Upper lobe of left lung (tissue), 6 donors: ENCODE data around the gene EBF4. TPM values are rescaled to one million over a fixed set of nuclear protein-coding genes. Genes with fewer than 3 reads are reported as not detected.
A peak's percentile ranks its signal among the peaks of the same experiment; 100 is the strongest.
"Not testable (repeated sequence)": the region's sequence is repeated elsewhere in the genome, so short reads cannot be mapped to it uniquely, and the experiment has no call there.

Source experiments
- ATAC-seq, 2 donors: fragments of 200-7000 bp; cut with Tn5 transposase; one replicate each; pipeline ENCODE4 v1.9.1; 2022; ENCODE audit warnings: mild to moderate bottlenecking in 2 of 2, moderate library complexity in 2 of 2; ENCODE audit not compliant: low FRiP score in 2 of 2
- DNase-seq, 2 donors: peaks; one replicate each; pipeline ENCODE4 v3.0.0-alpha.2; 2019 to 2020
- H3K27ac ChIP-seq, 4 donors: fragments of 200-600 bp; sonication (generic); one replicate each; pipeline ENCODE4 v1.5.1; 2016 to 2019
- H3K27me3 ChIP-seq, 4 donors: fragments of 200-600 bp; sonication (generic); one replicate each; pipeline ENCODE4 v1.5.1; 2017 to 2019
- H3K36me3 ChIP-seq, 4 donors: fragments of 200-600 bp; sonication (generic); one replicate each; pipeline ENCODE4 v1.5.1; 2016 to 2019
- H3K4me1 ChIP-seq, 4 donors: fragments of 200-600 bp; sonication (generic); one replicate each; pipeline ENCODE4 v1.5.1; 2018 to 2019
- H3K4me3 ChIP-seq, 4 donors: fragments of 200-600 bp; sonication (generic); one replicate each; pipeline ENCODE4 v1.5.1; 2017 to 2019; ENCODE audit warnings: mild to moderate bottlenecking in 2 of 4, moderate library complexity in 1 of 4
- H3K9me3 ChIP-seq, 4 donors: fragments of 200-600 bp; sonication (generic); one replicate each; pipeline ENCODE4 v1.5.1; 2018 to 2019
- EP300 ChIP-seq, 4 donors: sonication (generic); formaldehyde crosslinking; IDR thresholded peaks; one replicate each; pipeline ENCODE4 v1.5.1; 2017; ENCODE audit warnings: antibody characterized with exemption in 4 of 4, control low read depth in 2 of 4
- POLR2A ChIP-seq, 4 donors: fragments of 450-650 bp; IDR thresholded peaks; one replicate each; pipeline ENCODE4 v1.5.1; 2016 to 2017; ENCODE audit warnings: antibody characterized with exemption in 4 of 4, mild to moderate bottlenecking in 2 of 4
- POLR2AphosphoS5 ChIP-seq, 2 donors: sonication (generic); formaldehyde crosslinking; IDR thresholded peaks; one replicate each; pipeline ENCODE4 v1.5.1; 2017; ENCODE audit warnings: antibody characterized with exemption in 2 of 2
- WGBS, 2 donors: methylation state at CpG; one replicate each; pipeline ENCODE4 v1.1.5; 2017 to 2018; 5-methylcytosine and 5-hydroxymethylcytosine counted together
- total RNA-seq, 6 donors: library from RNA; depleted of rRNA in 4 of 6; stranded (reverse); fragments of >200 nt in 4 of 6; gene quantifications; one replicate each; pipeline versions ENCODE4 v1.1.0 to v1.2.1, GENCODE V29; 2016 to 2021
- TF ChIP-seq, protein P1 (sequence below), 6 experiments: fragments of 450-650 bp in 4 of 6; fragments of 200-600 bp in 2 of 6; sonication (generic) in 2 of 6; IDR thresholded peaks; one replicate each; pipeline ENCODE4 v1.5.1; 2016 to 2019; ENCODE audit warnings: antibody characterized with exemption in 6 of 6
- donor health status: DM: no; HTN: no; CAD: no; lungs with moderate emphysema.
- donor health status: DM: no; HTN: yes; CAD: no; lungs with severe emphysema.

EBF4 gene
- total RNA-seq, 6 donors from 2014 or later, result 7.8 to 23.7 (median 12.9) TPM

DNA sequence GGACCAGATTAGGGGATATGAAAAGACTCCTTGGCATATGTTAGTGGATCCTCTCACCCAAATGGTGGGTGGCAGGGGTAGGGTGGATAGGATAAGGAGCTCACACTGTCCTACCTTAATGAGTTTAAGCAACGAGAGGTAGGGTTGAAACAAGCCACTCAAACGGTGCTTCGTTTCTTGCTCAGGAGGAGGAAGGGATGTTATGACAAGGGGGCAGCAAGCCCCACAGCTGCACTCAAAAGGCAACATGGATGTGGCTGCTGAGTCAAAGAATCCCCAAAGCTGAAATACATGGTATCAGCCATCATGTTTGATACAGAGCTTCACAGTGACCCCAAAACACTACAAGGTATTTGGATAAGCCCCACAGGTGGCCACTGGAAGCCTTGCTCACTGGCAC lies 20.1 kb upstream of the EBF4 start:
- Histone ChIP-seq H3K27me3 (no peaks in the 10 kb centered on the region), H3K4me3 (no peak overlapping the region), H3K9me3 (no peaks in the 10 kb centered on the region), H3K36me3 (no peaks in the 10 kb centered on the region), H3K27ac (no peak overlapping the region), H3K4me1 (no peaks in the 10 kb centered on the region)
- TF ChIP-seq POLR2AphosphoS5 (IDR thresholded peaks at IDR 0.05) (no peak), EP300 (IDR thresholded peaks at IDR 0.05) (no peak), POLR2A (IDR thresholded peaks at IDR 0.05) (no peak)
- TF ChIP-seq, protein P1, sequence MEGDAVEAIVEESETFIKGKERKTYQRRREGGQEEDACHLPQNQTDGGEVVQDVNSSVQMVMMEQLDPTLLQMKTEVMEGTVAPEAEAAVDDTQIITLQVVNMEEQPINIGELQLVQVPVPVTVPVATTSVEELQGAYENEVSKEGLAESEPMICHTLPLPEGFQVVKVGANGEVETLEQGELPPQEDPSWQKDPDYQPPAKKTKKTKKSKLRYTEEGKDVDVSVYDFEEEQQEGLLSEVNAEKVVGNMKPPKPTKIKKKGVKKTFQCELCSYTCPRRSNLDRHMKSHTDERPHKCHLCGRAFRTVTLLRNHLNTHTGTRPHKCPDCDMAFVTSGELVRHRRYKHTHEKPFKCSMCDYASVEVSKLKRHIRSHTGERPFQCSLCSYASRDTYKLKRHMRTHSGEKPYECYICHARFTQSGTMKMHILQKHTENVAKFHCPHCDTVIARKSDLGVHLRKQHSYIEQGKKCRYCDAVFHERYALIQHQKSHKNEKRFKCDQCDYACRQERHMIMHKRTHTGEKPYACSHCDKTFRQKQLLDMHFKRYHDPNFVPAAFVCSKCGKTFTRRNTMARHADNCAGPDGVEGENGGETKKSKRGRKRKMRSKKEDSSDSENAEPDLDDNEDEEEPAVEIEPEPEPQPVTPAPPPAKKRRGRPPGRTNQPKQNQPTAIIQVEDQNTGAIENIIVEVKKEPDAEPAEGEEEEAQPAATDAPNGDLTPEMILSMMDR (IDR thresholded peaks at IDR 0.05), result no peak
- no peak for DNase-seq
- WGBS, 2 donors, result 57 to 77% methylated on average over 3 of the region's 3 CpGs
- ATAC-seq, result no peak

DNA sequence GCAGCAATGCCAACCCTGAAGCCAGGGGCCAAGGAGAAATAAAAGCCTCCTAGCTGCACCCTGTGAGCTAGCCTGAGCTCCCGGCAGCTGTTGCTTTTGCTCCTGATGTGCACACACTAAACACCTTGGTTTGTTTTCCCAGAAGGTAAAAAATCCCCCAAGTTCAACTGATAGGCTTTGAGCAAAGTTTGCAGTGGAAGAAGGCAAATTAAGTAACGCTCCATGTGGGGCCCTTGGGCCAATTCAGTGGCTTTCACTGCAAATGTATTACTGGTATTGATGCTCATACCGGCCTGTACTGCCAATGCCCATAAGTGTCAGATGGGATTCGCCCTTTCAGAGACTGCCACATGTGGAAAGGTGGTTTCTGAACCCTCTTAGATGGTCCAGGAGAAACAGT lies 19.1 kb upstream of the EBF4 start:
- DNase-seq, result no peak
- no peaks in the 10 kb centered on the region for H3K27me3 ChIP-seq
- no peak for ATAC-seq
- TF ChIP-seq, protein P1 (IDR thresholded peaks at IDR 0.05), result no peak
- TF ChIP-seq EP300 (IDR thresholded peaks at IDR 0.05), result no peak
- no peak for TF ChIP-seq POLR2A (IDR thresholded peaks at IDR 0.05)
- TF ChIP-seq POLR2AphosphoS5 (IDR thresholded peaks at IDR 0.05), result no peak
- no peak overlapping the region for H3K27ac ChIP-seq
- H3K4me3 ChIP-seq, result no peak overlapping the region
- 85 to 92% methylated on average over 4 of the region's 4 CpGs for WGBS, 2 donors
- H3K9me3 ChIP-seq, result no peaks in the 10 kb centered on the region
- no peaks in the 10 kb centered on the region for H3K4me1 ChIP-seq
- H3K36me3 ChIP-seq, result no peaks in the 10 kb centered on the region

DNA sequence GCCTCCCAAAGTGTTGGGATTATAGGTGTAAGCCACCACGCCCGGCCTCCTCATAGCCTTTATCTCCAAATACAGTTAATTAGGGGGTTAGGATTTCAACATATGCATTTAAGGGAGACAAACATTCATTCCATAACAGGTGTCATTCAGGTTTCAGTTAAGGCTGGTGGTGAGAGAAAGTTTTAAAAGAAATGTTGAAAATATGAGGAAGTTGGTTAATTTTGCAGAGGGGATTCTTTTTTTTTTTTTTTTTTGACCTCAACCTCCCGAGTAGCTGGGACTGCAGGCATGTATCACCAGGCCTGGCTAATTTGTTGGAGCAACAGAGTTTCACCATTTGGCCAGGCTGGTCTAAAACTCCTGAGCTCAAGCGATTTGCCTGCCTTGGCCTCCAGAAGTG lies 12.5 kb upstream of the EBF4 start:
- Histone ChIP-seq H3K27ac (no peak overlapping the region), H3K4me1 (no peaks in the 10 kb centered on the region), H3K9me3 (no peaks in the 10 kb centered on the region), H3K27me3 (no peaks in the 10 kb centered on the region), H3K4me3 (no peak overlapping the region), H3K36me3 (no peaks in the 10 kb centered on the region)
- no peak for ATAC-seq
- DNase-seq, result no peak
- 72 to 79% methylated on average over 4 of the region's 4 CpGs for WGBS, 2 donors
- TF ChIP-seq EP300 (IDR thresholded peaks at IDR 0.05) (no peak), POLR2A (IDR thresholded peaks at IDR 0.05) (no peak), POLR2AphosphoS5 (IDR thresholded peaks at IDR 0.05) (no peak)
- TF ChIP-seq, protein P1 (IDR thresholded peaks at IDR 0.05), result no peak

DNA sequence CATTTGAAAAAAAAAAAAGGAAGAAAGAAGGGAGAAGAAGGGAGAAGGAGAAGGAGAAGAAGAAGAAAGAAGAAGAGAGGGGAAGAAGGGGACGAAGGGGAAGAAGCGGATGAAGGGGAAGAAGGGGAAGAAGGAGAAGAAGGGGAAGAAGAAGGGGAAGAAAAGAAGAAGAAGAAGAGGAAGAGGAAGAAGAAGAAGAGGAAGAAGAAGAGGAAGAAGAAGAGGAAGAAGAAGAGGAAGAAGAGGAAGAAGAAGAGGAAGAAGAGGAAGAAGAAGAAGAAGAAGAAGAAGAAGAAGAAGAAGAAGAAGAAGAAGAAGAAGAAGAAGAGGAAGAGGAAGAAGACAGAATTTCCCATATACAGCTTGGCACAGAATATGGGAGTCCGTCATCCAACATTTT lies 10.5 kb upstream of the EBF4 start:
- 67 to 75% methylated on average over 3 of the region's 3 CpGs for WGBS, 2 donors

DNA sequence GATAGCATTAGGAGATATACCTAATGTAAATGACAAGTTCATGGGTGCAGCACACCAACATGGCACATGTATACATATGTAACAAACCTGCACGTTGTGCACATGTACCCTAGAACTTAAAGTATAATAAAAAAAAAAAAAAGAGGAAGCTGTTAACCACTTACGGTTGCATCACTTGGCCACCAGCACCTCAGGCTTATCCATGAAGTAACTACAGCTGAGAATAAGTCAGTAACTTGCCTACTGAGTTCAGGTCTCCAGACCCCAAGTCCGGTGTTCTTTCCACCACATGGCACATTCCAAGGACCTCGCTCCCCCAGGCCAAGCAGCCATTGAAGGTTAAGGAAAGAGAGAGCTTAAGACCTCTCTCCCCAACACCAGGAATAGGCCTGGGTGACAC lies 7.8 kb upstream of the EBF4 start:
- not testable (repeated sequence) for ATAC-seq, H3K27ac ChIP-seq, H3K27me3 ChIP-seq, H3K36me3 ChIP-seq, H3K9me3 ChIP-seq, H3K4me1 ChIP-seq, H3K4me3 ChIP-seq
- DNase-seq, result peak in 1 of 2 donors; percentile 36
- 56 to 62% methylated on average over 4 of the region's 4 CpGs for WGBS, 2 donors

More for the DNA sequence above, 10.5 kb upstream of the EBF4 start:
- H3K27ac ChIP-seq, H3K4me3 ChIP-seq, H3K9me3 ChIP-seq, H3K27me3 ChIP-seq, ATAC-seq, DNase-seq, H3K36me3 ChIP-seq, H3K4me1 ChIP-seq: not testable (repeated sequence)

DNA sequence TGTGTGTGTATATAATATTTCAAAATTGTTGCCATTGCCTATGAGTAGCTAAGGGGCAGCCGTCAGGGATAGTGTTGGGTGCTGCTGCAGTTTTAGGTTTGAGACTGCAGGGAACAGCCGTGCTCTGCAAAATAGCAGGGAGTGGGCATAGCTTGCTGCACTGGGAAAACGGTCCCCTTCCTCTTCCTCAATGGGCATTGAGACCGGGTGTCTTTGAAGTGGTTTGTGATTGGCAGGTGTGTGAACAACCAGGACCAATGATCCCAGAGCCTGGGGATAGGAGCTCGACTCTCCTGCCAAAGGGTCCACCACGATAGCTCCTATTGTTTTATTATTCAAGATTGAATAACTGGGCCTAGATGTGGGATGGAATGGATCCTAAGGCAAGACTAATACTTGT lies 5.1 kb upstream of the EBF4 start:
- Histone ChIP-seq H3K4me3 (no peak overlapping the region), H3K36me3 (no peaks in the 10 kb centered on the region), H3K4me1 (peaks cover 2 to 14% (median 3%) of the 10 kb centered on the region in 4 donors), H3K9me3 (no peaks in the 10 kb centered on the region), H3K27ac (no peak overlapping the region), H3K27me3 (no peaks in the 10 kb centered on the region)
- 48% methylated on average over 6 of the region's 6 CpGs for WGBS, 2 donors
- no peak for TF ChIP-seq EP300 (IDR thresholded peaks at IDR 0.05)
- TF ChIP-seq, protein P1 (IDR thresholded peaks at IDR 0.05), result no peak
- DNase-seq (no peak), ATAC-seq (no peak)
